ENCODE measurements around the gene FAM171A2.

DNA sequence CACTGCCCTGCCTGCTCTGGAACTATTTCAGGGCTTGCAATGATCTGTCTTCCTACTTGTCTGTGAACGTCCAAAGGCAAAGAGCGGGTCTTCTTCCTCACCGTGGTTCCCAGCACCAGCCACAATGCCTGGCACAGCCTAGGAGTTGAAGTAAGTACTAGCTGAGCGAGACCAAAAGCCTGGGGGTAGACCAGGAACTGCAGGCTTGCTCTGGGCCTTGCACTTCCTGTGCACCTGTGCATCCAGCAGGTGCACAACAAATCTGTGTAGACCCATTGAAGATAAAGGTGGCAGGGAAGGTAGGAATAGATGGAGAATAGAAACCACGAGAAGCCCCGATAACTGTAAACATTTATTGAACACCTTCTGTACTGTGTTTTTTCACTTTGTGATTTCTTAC lies 4.6 kb downstream of the FAM171A2 start:
- TF ChIP-seq, protein P1, sequence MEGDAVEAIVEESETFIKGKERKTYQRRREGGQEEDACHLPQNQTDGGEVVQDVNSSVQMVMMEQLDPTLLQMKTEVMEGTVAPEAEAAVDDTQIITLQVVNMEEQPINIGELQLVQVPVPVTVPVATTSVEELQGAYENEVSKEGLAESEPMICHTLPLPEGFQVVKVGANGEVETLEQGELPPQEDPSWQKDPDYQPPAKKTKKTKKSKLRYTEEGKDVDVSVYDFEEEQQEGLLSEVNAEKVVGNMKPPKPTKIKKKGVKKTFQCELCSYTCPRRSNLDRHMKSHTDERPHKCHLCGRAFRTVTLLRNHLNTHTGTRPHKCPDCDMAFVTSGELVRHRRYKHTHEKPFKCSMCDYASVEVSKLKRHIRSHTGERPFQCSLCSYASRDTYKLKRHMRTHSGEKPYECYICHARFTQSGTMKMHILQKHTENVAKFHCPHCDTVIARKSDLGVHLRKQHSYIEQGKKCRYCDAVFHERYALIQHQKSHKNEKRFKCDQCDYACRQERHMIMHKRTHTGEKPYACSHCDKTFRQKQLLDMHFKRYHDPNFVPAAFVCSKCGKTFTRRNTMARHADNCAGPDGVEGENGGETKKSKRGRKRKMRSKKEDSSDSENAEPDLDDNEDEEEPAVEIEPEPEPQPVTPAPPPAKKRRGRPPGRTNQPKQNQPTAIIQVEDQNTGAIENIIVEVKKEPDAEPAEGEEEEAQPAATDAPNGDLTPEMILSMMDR (IDR thresholded peaks at IDR 0.05), result no peak
- no peak for TF ChIP-seq POLR2A (IDR thresholded peaks at IDR 0.05)

Data from Peyer's patch (tissue), 4 donors.